B cell (primary cell): Measurements from ENCODE around the gene FASTKD2. TPM values are rescaled to one million over a fixed set of nuclear protein-coding genes. Genes with fewer than 3 reads are reported as not detected.

Experiments
- ATAC-seq: fragments of 200-7000 bp; cut with Tn5 transposase; one replicate; pipeline ENCODE4 v1.10.0; 2021; ENCODE audit warnings: low read depth, mild to moderate bottlenecking, moderate number of reproducible peaks, moderate library complexity
- CTCF ChIA-PET: fragments of 350-600 bp; sonication (Branson Sonifier 250); formaldehyde crosslinking; loops from one replicate; lab custom pipeline; 2021; ENCODE audit warnings: antibody characterized with exemption, inconsistent platforms; lab: Charles Lee
- POLR2A ChIA-PET: fragments of 350-600 bp; sonication (Branson Sonifier 250); formaldehyde crosslinking; loops from one replicate; lab custom pipeline; 2021; ENCODE audit warnings: antibody characterized with exemption; lab: Charles Lee
- DNase-seq: peaks from one replicate; pipeline ENCODE4 v3.0.0; 2013
- H2AFZ ChIP-seq: 2 replicates; pipeline ENCODE4 v1.6.1; 2012; ENCODE audit warnings: mild to moderate bottlenecking, low read depth, low read length; ENCODE audit not compliant: insufficient read depth, poor library complexity, severe bottlenecking
- H3K27ac ChIP-seq, 2 donors: 1 replicate in 1 of 2; 2 replicates in 1 of 2; pipeline ENCODE4 v1.5.1; 2012 to 2013; ENCODE audit warnings: low read length in 2 of 2, mild to moderate bottlenecking in 2 of 2, moderate library complexity in 1 of 2
- H3K27me3 ChIP-seq, 4 experiments: fragments of 200-600 bp in 1 of 4; sonication (generic) in 1 of 4; replicated peaks in 1 of 4; 1 replicate in 2 of 4; 2 replicates in 2 of 4; pipeline versions ENCODE4 v1.6.1 to v1.7.0; 2013 to 2016; ENCODE audit warnings: low read length in 3 of 4, mild to moderate bottlenecking in 2 of 4, mixed read lengths in 1 of 4, moderate library complexity in 1 of 4; ENCODE audit not compliant: insufficient read depth in 4 of 4, control insufficient read depth in 3 of 4; ENCODE audit errors: control extremely low read depth in 1 of 4
- H3K36me3 ChIP-seq, 2 experiments: replicated peaks in 1 of 2; 1 replicate in 1 of 2; 2 replicates in 1 of 2; pipeline versions ENCODE4 v1.6.1 to v1.7.1; 2013; ENCODE audit warnings: low read length in 1 of 2; ENCODE audit not compliant: insufficient read depth in 2 of 2, control insufficient read depth in 1 of 2; ENCODE audit errors: control extremely low read depth in 1 of 2, extremely low read depth in 1 of 2
- H3K4me1 ChIP-seq, 2 donors: fragments of 200-600 bp in 1 of 2; sonication (generic) in 1 of 2; 1 replicate in 1 of 2; 2 replicates in 1 of 2; pipeline versions ENCODE4 v1.5.1 to v1.6.1; 2013 to 2017; ENCODE audit warnings: low read length in 2 of 2; ENCODE audit not compliant: control insufficient read depth in 2 of 2, insufficient read depth in 2 of 2
- H3K4me2 ChIP-seq: replicated peaks from 2 replicates; pipeline ENCODE3; 2012; ENCODE audit warnings: mild to moderate bottlenecking, low read depth, low read length; ENCODE audit not compliant: poor library complexity, severe bottlenecking
- H3K4me3 ChIP-seq, 5 experiments: fragments of 200-600 bp in 1 of 5; sonication (generic) in 1 of 5; 1 replicate in 3 of 5; 2 replicates in 2 of 5; pipeline versions ENCODE4 v1.5.1 to v1.7.0; 2011 to 2016; ENCODE audit warnings: low read length in 4 of 5, mild to moderate bottlenecking in 4 of 5, low read depth in 2 of 5, control low read depth in 1 of 5, moderate library complexity in 1 of 5; ENCODE audit not compliant: insufficient read depth in 1 of 5; ENCODE audit errors: control extremely low read depth in 1 of 5, extremely low read depth in 1 of 5
- H3K79me2 ChIP-seq: fragments of 200-600 bp; sonication (generic); one replicate; pipeline ENCODE4 v1.6.0; 2016; ENCODE audit warnings: low read length; ENCODE audit not compliant: control insufficient read depth, insufficient read depth
- H3K9ac ChIP-seq: fragments of 200-600 bp; sonication (generic); 2 replicates; pipeline ENCODE4 v1.6.1; 2017; ENCODE audit warnings: mild to moderate bottlenecking, low read length, moderate library complexity
- H3K9me3 ChIP-seq, 3 donors: one replicate each; pipeline versions ENCODE4 v1.6.1 to v1.7.1; 2013; ENCODE audit warnings: low read length in 2 of 3; ENCODE audit not compliant: control insufficient read depth in 2 of 3, insufficient read depth in 1 of 3; ENCODE audit errors: control extremely low read depth in 1 of 3
- H4K20me1 ChIP-seq: 2 replicates; pipeline ENCODE4 v1.6.0; 2012; ENCODE audit warnings: mild to moderate bottlenecking, low read length; ENCODE audit not compliant: insufficient read depth, control insufficient read depth, poor library complexity, severe bottlenecking
- H3K27ac Mint-ChIP-seq: one replicate; pipeline ENCODE4 v1.8.0; 2021; ENCODE audit warnings: mixed read lengths
- H3K27me3 Mint-ChIP-seq: one replicate; pipeline ENCODE4 v1.8.0; 2021; ENCODE audit warnings: mixed read lengths
- H3K4me1 Mint-ChIP-seq: one replicate; pipeline ENCODE4 v1.8.0; 2021; ENCODE audit warnings: mixed read lengths
- H3K4me3 Mint-ChIP-seq: one replicate; pipeline ENCODE4 v1.8.0; 2021; ENCODE audit warnings: mixed read lengths
- H3K9me3 Mint-ChIP-seq: one replicate; pipeline ENCODE4 v1.8.0; 2022; ENCODE audit warnings: mixed read lengths; ENCODE audit not compliant: insufficient read depth
- CTCF ChIP-seq: fragments of 200-600 bp; IDR thresholded peaks from one replicate; pipeline ENCODE4 v1.8.0; 2022; ENCODE audit warnings: antibody characterized with exemption, mild to moderate bottlenecking
- EZH2 ChIP-seq: IDR thresholded peaks from 2 replicates; pipeline ENCODE4 v1.6.1; 2012; ENCODE audit warnings: borderline replicate concordance, low read depth, mild to moderate bottlenecking, moderate library complexity, low read length; ENCODE audit not compliant: insufficient read depth, poor library complexity, severe bottlenecking
- WGBS: methylation state at CpG from one replicate; pipeline ENCODE4 v1.1.5; 2013; ENCODE audit warnings: missing lambda C conversion rate; ENCODE audit not compliant: insufficient coverage; 5-methylcytosine and 5-hydroxymethylcytosine counted together
- intact Hi-C: fragments of 100-400 bp; cut with micrococcal nuclease; formaldehyde crosslinking; loops from one replicate; pipeline ENCODE4 v1.10.0; 2022
- polyA plus RNA-seq: library from polyadenylated mRNA; depleted of rRNA; stranded (reverse); fragments of >200 nt; gene quantifications from 2 replicates; pipeline ENCODE4 v1.2.3, GENCODE V29; 2012
- total RNA-seq, 2 donors: library from RNA; stranded (reverse); fragments of 120-200 nt in 1 of 2; gene quantifications; 1 replicate in 1 of 2; 2 replicates in 1 of 2; pipeline versions ENCODE4 v1.2.3 to v1.2.4, GENCODE V29; 2013 to 2022

The FASTKD2 gene
- total and polyA plus RNA-seq, 2 donors (not counting 1 experiment from before 2014, with no cell fraction given), result 16.0 to 20.6 TPM

- H3K4me3 ChIP-seq, result no peak overlapping the region
- TF ChIP-seq EZH2, result no peak
- no peak for TF ChIP-seq CTCF
- Mint-ChIP-seq H3K27me3 (peaks cover 3% of the 10 kb centered on the region), H3K27ac (no peak overlapping the region), H3K4me3 (no peak overlapping the region), H3K9me3 (no peaks in the 10 kb centered on the region), H3K4me1 (no peaks in the 10 kb centered on the region)
- H3K4me2 ChIP-seq, result no peak overlapping the region
- H3K4me1 ChIP-seq, result no peaks in the 10 kb centered on the region
- intact Hi-C loops, result no loop called here
- H3K9me3 ChIP-seq, result no peaks in the 10 kb centered on the region
- CTCF ChIA-PET, result no interaction called here
- H3K36me3 ChIP-seq, result no peaks in the 10 kb centered on the region
- POLR2A ChIA-PET, result no interaction called here
- H4K20me1 ChIP-seq, result no peaks in the 10 kb centered on the region
- no peaks in the 10 kb centered on the region for H3K79me2 ChIP-seq
- no peak overlapping the region for H3K27ac ChIP-seq
- H2AFZ ChIP-seq, result no peak overlapping the region
- H3K9ac ChIP-seq, result no peak overlapping the region
- ATAC-seq (no peak), DNase-seq (no peak)
- 96% methylated on average over 5 of the region's 6 CpGs for WGBS
- H3K27me3 ChIP-seq, result no peaks in the 10 kb centered on the region
These were observed 57.8 kb downstream of the FASTKD2 start for GRCh38 chr2:206823178-206823577.

DNA sequence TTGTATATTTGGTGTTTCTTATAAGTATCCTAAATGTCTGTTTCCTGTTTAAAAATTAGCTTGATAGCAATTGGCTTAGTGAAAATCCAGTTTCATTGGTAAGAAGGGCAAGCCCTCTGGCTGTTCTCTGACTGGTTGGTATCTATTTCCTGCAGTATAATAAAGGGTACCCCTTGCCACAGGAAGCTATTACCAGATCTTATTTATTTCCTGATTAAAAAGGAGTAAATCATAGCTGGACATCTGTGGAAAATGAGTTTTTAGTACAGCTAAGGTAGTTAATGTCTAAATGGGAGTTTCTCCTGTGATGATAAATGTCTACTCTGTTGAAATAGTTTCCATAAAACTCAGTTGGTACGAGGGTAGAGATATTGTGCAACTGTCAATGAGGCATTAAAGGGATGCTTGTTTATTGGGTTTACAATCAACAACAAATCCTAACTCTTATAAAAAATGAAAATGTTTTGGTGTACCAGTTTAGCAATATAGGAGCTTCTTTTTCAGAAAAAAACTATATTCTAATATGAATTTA lies 58.7 kb downstream of the FASTKD2 start:
- POLR2A ChIA-PET, result no interaction called here
- H3K4me3 ChIP-seq, result no peak overlapping the region
- CTCF ChIA-PET, result no interaction called here

More for the DNA sequence above, 58.7 kb downstream of the FASTKD2 start:
- no peaks in the 10 kb centered on the region for H3K36me3 ChIP-seq
- no peak overlapping the region for H3K27ac ChIP-seq
- no peak overlapping the region for H2AFZ ChIP-seq
- intact Hi-C loops, result no loop called here
- no peak overlapping the region for H3K9ac ChIP-seq
- DNase-seq (no peak), ATAC-seq (no peak)
- H3K27ac Mint-ChIP-seq, result no peak overlapping the region
- no peak overlapping the region for H3K4me3 Mint-ChIP-seq
- TF ChIP-seq EZH2, result no peak
- no peak for TF ChIP-seq CTCF
- no CpG with 5 or more reads among the region's 1 CpG for WGBS
- H4K20me1 ChIP-seq, result no peaks in the 10 kb centered on the region
- peaks cover 3% of the 10 kb centered on the region for H3K27me3 Mint-ChIP-seq
- no peaks in the 10 kb centered on the region for H3K27me3 ChIP-seq
- H3K4me1 ChIP-seq, result no peaks in the 10 kb centered on the region
- no peaks in the 10 kb centered on the region for H3K9me3 ChIP-seq
- H3K4me1 Mint-ChIP-seq, result no peaks in the 10 kb centered on the region
- no peak overlapping the region for H3K4me2 ChIP-seq
- H3K9me3 Mint-ChIP-seq, result no peaks in the 10 kb centered on the region
- H3K79me2 ChIP-seq, result no peaks in the 10 kb centered on the region
